CD4-positive, alpha-beta T cell treated with Interleukin-17A for 4 hours (primary cell): Measurements from ENCODE around the gene PXDN.
A peak's percentile ranks its signal among the peaks of the same experiment; 100 is the strongest.

Source experiments
- DNase-seq: peaks from one replicate; pipeline ENCODE4 v3.0.0-alpha.2; 2020; ENCODE audit warnings: mixed read lengths

PXDN gene

GRCh38 chr2:1588978-1589621 is 155.2 kb downstream of the PXDN start:
- no peak for DNase-seq

- peak; percentile 25 for DNase-seq
Measured at GRCh38 chr2:1588051-1588977, 156.0 kb downstream of the PXDN start.

- no peak for DNase-seq
Measured at GRCh38 chr2:1586923-1587840, 157.1 kb downstream of the PXDN start.

- no peak for DNase-seq
Measured at GRCh38 chr2:1586251-1586922, 157.9 kb downstream of the PXDN start.

- DNase-seq, result no peak
Measured at GRCh38 chr2:1585635-1586034, 158.7 kb downstream of the PXDN start.

- DNase-seq, result no peak
Measured at GRCh38 chr2:1584691-1585485, 159.4 kb downstream of the PXDN start.

GRCh38 chr2:1584051-1584531 is 160.2 kb downstream of the PXDN start:
- DNase-seq, result no peak

GRCh38 chr2:1582891-1583341 is 161.4 kb downstream of the PXDN start:
- DNase-seq, result no peak

- DNase-seq, result no peak
Measured at GRCh38 chr2:1581965-1582625, 162.2 kb downstream of the PXDN start.
